NB4 (cell line): Measurements from ENCODE around the gene LRP1B.

Source experiments
- DNase-seq: peaks from one replicate; pipeline ENCODE4 v3.0.0; 2010; ENCODE audit warnings: low read depth
- H3K4me3 ChIP-seq: one replicate; pipeline ENCODE4 v1.5.1; 2011; ENCODE audit warnings: mild to moderate bottlenecking, low read depth, low read length, moderate library complexity
- CTCF ChIP-seq: IDR thresholded peaks from one replicate; pipeline ENCODE4 v1.5.1; 2012; ENCODE audit warnings: low read depth, low read length
- MAX ChIP-seq: IDR thresholded peaks from 2 replicates; pipeline ENCODE4 v1.6.1; 2011; ENCODE audit warnings: low read depth, low read length
- MYC ChIP-seq: IDR thresholded peaks from 2 replicates; pipeline ENCODE4 v1.6.1; 2011; ENCODE audit warnings: low read depth, low read length
- POLR2A ChIP-seq: IDR thresholded peaks from 2 replicates; pipeline ENCODE4 v1.6.1; 2011; ENCODE audit warnings: mild to moderate bottlenecking; ENCODE audit not compliant: insufficient read length; ENCODE audit errors: extremely low read depth

Gene LRP1B

DNA sequence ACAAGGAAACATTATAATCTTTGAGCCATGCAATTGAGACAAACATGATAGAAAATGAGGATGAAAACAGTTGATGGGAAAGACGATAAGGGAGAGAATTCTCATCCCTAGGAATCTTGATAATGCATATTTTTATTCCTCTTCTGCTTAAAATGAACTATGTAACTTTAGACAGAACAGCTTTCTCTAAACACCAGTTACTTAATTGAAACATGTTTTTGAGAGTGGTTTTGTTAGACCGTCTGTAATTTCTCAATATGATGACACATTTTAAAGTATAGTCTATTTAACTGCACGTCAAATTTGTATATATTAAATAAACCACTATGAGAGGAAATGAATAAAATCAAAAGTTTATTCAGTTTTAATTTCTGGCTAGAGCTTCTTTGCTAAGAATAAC is 1896.7 kb downstream of the LRP1B start:
- DNase-seq: no peak
- no peak overlapping the region for H3K4me3 ChIP-seq
- TF ChIP-seq MAX: no peak
- no peak for TF ChIP-seq CTCF
- TF ChIP-seq POLR2A: no peak
- no peak for TF ChIP-seq MYC

DNA sequence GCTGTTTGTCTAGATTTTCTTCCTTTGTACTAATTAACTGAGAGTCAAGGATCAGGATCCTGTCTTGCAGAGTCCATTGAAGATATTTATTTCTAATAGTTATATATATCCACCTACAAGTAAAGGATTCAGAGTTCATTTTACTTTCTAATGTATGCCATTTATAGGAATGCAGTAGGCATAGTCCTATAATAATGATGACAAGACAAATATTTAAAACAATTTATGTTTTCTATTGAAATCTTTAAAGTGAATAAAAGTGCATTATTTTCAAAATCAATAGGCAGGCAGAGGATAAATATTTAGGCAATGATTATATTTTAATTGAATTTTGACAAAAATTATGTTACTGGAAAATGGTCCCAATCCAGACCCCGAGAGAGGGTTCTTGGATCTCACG is 1919.9 kb downstream of the LRP1B start:
- TF ChIP-seq MYC (no peak), MAX (no peak), CTCF (no peak), POLR2A (no peak)

GRCh38 chr2:140205093-140205492 is 1925.7 kb downstream of the LRP1B start:
- TF ChIP-seq CTCF (no peak), MYC (no peak), POLR2A (no peak), MAX (no peak)

More for the DNA sequence above, 1919.9 kb downstream of the LRP1B start:
- no peak for DNase-seq
- H3K4me3 ChIP-seq: no peak overlapping the region

GRCh38 chr2:140203347-140203746 is 1927.5 kb downstream of the LRP1B start:
- no peak for DNase-seq
- TF ChIP-seq CTCF (no peak), MAX (no peak), POLR2A (no peak), MYC (no peak)

More at GRCh38 chr2:140205093-140205492, 1925.7 kb downstream of the LRP1B start:
- no peak overlapping the region for H3K4me3 ChIP-seq
- DNase-seq: no peak

DNA sequence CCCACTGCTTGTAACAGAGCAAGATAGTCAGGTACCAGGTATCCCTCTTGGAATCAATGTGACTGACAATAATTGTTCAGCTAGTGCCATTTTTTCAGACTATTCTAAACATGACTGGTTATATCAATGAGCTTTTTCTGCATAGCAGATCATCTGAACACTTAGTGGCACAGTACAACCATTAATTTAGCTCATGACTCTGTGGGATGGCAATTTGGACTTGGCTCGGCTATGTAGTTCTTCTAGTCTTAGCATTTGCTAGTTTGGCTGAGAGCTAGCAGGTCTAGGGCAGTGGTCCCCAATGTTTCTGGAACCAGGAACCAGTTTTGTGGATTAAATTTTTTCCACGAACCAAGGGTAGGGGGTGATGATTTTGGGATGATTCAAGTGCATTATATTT is 1929.2 kb downstream of the LRP1B start:
- DNase-seq: no peak
- TF ChIP-seq CTCF (no peak), MYC (no peak), POLR2A (no peak), MAX (no peak)
- H3K4me3 ChIP-seq: no peak overlapping the region

More at GRCh38 chr2:140203347-140203746, 1927.5 kb downstream of the LRP1B start:
- H3K4me3 ChIP-seq: no peak overlapping the region

DNA sequence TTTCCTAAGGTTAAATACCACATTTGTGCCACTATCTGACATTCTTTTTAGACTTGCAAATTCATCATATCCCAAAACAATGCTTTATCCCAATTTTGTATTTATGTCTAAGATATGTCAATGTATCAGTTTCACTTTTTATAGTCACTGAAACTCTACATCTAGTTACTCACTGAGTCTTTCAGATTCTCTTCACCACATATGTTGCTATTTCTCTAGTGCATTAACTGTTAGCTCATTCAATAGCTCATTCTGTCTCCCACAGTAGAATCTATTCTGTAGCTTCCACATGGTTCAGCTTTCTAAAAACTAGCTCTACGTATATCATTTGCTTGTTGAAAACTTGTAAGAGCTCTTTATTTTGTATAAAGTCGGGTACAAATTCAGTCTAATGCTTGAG is 1930.1 kb downstream of the LRP1B start:
- no peak for DNase-seq
- H3K4me3 ChIP-seq: no peak overlapping the region
- no peak for TF ChIP-seq MYC
- TF ChIP-seq POLR2A: no peak
- TF ChIP-seq MAX: no peak
- TF ChIP-seq CTCF: no peak
